Epithelial cell of prostate (primary cell): ENCODE data around the gene SORCS2.

Source experiments
- DNase-seq: peaks from one replicate; pipeline ENCODE4 v3.0.0-alpha.2; 2011; ENCODE audit warnings: low read depth, low spot score
- H3K27ac ChIP-seq: fragments of 450-650 bp; 2 replicates; pipeline ENCODE4 v1.5.1; 2017; ENCODE audit warnings: mild to moderate bottlenecking

Gene SORCS2

GRCh38 chr4:7763788-7764187 lies 571.5 kb downstream of the SORCS2 start:
- DNase-seq = no peak

DNA sequence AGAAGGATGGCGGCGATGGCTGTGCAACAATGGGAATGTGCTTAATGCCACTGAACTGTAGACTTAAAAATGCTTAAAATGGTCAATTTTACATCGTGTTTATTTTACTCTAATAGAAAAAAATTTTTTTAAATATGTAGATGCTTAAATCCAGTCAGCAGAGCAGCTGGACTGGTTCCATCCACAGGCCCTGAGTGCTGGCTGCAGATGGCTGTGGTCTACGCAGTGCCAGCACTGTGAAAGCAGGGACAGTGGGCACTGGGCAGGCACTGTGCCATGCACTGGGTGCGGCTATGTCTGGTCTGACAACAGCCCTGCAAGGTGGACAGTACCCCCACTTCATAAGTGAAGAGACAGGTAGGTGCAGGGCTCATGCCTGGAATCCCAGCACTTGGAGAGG lies 572.1 kb downstream of the SORCS2 start:
- DNase-seq = no peak
- H3K27ac ChIP-seq = no peak overlapping the region

More at GRCh38 chr4:7763788-7764187, 571.5 kb downstream of the SORCS2 start:
- H3K27ac ChIP-seq = no peak overlapping the region

GRCh38 chr4:7765666-7766065 lies 573.3 kb downstream of the SORCS2 start:
- no peak overlapping the region for H3K27ac ChIP-seq
- DNase-seq = no peak

DNA sequence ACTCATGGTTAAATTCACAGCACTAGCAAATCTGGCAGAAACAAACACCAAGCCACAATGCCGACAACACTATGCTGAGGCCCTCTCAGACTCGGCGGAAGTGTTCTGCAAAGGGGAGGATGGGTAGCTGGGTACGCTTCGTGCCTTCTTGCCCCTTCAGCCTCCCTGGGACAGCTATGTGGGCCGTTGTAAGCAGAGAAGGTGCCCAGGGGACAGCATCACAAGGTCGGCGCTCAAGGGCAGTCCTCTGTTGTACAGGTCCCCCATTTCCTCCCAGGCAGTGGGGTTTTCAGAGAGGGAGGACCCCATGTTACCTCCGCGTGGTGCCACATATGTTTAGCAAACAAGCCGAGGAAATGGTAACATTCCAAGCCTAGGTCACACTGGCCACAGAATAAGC lies 573.7 kb downstream of the SORCS2 start:
- DNase-seq = no peak
- H3K27ac ChIP-seq = no peak overlapping the region

GRCh38 chr4:7766661-7767345 lies 574.5 kb downstream of the SORCS2 start:
- H3K27ac ChIP-seq = no peak overlapping the region
- no peak for DNase-seq

GRCh38 chr4:7767526-7767925 lies 575.2 kb downstream of the SORCS2 start:
- DNase-seq = no peak
- H3K27ac ChIP-seq = no peak overlapping the region

DNA sequence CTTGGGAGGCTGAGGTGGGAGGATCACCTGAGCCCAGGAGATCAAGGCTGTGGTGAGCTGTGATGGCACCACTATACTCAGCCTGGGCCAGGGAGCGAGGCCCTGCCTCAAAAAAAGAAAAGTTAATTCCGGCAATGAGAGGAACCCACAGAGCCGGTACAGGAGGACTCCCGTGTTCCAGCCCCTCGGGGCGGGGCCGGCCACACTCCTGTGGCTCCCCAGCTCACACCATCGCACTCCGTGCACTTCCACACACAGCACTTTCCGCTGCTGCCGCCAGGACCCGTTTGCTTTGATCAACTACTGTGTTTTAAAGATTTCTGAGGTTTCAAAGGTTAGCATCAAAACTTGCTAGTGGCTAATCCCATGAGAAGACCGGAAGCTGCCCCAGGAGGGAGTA lies 575.6 kb downstream of the SORCS2 start:
- H3K27ac ChIP-seq = no peak overlapping the region
- DNase-seq = no peak

DNA sequence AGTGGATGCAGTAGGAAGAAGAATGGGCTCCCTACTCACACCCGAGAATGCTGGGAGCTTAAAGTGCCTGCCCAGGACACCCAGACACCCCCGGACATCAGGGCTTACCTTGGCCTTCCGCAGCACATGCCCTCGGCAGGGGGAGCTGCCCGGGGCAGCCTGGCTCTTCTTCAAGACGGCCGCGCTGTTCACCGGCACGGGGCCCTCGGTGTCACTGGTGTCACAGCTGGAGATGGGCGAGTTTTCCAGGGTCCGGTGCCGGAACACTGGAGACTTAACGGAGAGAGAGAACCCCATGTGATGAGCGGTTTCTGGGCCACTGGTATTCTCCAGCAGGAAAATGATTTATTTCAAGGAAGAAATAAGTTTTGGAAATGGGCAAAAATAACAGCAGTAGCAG lies 576.4 kb downstream of the SORCS2 start:
- DNase-seq = no peak
- H3K27ac ChIP-seq = no peak overlapping the region

DNA sequence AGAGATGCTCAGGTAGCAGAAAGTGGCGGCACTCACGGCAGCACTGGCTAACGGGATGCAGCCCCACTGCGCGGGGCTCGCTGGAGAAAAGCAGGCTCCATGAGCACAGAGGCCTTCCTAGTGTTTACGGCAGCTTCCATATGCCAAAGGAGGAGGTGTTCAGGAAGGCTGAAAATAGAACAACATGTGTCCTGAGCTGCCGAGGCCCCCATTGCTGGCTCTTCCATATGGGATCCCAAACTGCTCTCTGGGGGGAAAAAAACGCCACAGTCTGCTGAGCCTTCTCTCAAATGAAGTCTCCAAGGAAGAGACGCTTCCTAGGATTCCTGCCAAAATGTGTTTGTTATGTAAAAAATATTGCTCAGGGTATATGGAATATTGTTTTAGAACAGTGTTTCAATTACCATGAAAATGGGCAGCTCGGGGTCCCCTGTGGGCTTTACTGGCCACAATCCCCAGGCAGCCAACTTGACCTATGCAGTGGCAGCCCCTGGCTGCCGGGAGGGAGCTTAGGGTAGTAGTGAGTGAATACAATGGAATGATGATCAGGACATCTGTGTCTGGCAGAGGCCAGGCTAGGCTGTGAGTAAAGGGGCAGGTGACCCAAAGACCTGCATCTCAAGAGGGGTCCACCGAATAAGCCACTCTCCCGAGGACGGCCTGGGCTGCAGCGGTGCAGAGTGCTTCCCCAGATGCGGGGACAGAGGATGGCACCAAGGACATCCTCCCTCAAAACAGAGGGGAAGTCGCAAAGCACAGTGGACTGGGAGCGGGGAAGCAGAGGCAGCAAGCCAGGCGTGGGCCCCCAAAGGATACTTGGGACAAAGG lies 577.3 kb downstream of the SORCS2 start:
- no peak for DNase-seq
- H3K27ac ChIP-seq = no peak overlapping the region

DNA sequence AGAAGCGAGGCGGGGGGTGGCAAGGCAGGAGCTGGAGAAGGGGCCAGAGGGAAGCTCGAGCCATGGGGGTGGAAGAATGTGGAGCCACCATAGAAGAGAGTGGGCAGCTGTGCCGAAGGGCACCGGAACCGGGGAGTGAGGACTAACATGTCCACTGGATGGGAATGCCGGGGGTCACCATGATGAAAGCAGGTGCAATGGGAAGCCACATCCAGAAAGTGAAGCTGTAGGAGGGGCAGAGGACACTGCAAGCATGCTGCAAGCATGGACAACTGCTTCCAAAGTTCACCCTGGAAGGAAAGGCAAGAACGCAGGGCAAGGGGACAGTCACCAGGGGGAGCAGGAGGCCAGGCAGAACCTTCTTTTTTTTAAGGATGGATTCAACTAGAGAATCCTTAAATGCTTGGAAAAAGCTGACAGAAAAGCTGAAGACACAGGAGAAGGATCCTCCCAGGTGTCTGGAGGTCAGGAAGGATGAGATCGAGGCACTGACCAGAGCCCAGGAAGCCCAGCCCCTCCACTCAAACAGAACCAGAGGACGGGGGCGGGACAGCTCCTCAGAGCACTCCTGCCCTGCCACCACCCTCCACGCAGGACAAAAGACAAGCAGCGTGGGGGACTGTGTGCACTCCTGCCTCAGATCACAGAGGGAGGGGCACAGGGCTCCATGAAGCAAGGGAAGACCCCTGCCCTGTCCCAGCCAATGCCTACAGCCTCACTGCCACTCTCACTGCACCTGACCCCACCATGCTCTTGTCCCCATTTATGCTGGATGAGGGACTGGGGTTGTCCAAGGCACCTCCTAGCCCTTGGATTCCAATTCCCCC lies 578.1 kb downstream of the SORCS2 start:
- no peak overlapping the region for H3K27ac ChIP-seq
- DNase-seq = no peak

DNA sequence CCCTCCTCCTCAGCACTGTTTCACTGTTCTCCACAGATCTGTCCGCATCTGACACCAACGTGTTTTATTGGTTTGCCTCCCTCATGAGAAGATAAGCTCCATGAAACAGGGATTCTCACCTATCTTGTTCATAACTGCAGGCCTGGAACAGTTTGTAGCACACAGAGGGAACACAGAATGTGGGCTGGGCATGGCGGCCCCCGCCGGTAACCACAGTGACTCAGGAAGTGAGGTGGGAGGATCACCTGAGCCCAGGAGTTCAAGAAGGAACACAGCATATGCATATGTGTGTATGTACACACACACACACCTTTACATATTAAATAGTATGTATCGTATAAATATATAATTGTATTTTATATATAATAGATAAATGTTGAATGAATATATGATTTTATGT lies 578.7 kb downstream of the SORCS2 start:
- DNase-seq = no peak
- no peak overlapping the region for H3K27ac ChIP-seq

DNA sequence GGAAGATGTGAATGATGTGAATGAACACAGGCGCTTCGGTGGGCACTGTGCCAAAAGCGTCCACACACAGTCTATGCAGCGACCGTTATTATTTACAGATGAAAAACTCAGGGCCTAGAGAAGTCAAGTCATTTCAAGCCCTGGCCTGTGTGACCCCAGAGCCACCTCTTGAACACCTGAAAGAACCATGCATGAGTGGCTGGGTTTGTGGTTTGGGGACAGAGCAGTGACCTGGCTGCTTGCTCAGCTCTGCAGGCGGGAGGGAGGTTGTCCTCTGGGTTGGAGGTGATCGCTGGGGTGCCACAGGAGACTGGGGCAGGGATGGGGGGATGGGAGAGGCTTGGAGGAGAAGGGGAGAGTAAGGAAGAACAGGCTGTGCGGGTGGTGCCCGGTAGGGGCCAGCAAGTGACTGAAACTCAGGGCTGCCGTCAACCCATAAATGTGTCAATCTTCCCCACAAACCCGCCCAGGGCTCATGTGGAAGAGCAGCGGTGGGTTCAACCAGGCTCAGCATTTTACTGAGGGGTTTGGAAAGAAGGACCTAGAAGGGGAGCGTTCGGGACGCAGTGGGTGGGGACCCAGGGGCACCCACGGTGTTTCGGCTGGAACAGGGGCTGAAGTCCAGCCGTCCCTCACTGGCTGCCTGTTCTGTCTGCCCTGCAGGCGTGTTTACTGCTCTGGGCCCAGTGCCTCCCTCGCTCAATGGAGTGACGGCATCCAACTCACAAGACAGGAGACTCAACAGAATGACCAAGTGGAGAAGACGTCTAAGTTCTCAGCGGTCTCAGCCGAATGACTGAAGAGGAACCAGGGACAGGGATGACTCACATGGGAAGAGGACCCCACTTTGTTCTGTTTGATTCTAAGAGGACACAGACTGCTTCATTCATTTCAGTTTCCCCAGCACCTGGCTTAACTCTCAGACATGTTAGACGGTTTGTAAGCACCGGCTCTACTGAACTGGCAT lies 579.5 kb downstream of the SORCS2 start:
- no peak for DNase-seq
- H3K27ac ChIP-seq = no peak overlapping the region

GRCh38 chr4:7772711-7773385 lies 580.5 kb downstream of the SORCS2 start:
- DNase-seq = no peak

GRCh38 chr4:7773401-7774180 lies 581.3 kb downstream of the SORCS2 start:
- H3K27ac ChIP-seq = no peak overlapping the region
- no peak for DNase-seq

More at GRCh38 chr4:7772711-7773385, 580.5 kb downstream of the SORCS2 start:
- H3K27ac ChIP-seq = no peak overlapping the region

DNA sequence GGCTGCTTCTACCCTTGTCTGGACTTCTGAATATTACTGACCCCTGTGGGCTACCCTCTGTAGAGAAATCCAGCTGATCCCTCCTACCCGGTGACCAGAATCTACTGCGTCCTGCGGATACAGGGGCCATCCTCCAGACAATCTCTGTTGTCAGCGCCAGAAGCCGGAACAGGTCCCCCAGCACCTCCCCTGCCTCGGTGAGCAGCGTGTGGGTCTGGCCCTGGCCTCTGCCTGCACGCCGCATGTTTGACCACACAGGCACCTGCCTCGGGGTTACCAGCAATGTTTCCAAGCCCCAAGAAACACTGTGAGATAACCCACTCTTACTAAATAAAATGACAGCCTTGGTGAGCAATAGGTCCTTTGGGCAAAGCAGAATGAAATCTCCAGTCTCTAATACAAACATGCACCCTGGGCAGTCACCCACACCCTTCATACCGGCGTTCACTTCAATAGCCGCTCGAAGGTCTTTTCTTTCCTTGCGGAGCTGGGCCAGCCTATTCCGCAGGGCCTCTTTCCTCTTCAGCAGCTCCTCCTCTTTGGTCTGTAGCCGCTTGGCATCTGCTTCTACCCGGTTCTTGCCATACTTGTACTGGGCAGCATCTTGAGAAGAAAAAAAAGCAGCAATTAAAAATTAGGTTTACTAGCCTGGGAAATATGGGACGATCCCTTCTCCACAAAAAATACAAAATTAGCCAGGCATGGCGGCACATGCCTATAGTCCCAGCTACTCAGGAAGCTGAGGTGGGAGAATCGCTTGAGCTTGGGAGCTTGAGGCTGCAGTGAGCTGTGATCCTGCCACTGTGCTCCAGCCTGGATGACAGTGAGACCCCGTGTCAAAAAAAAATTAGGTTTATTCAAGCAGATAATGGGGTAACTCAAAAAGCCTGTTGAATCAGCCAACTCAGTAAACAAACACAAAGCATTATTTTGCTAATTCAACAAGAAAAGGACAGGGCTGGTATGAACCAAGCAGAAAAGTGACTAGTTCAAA lies 582.3 kb downstream of the SORCS2 start:
- H3K27ac ChIP-seq = no peak overlapping the region
- no peak for DNase-seq

- H3K27ac ChIP-seq = no peak overlapping the region
- DNase-seq = no peak
Observed at GRCh38 chr4:7775396-7775795, 583.1 kb downstream of the SORCS2 start.

GRCh38 chr4:7777017-7777710 lies 584.8 kb downstream of the SORCS2 start:
- no peak overlapping the region for H3K27ac ChIP-seq
- no peak for DNase-seq
